IPS DF 6.9 (cell line): ENCODE results near the gene TIMP2.
"Not testable (repeated sequence)": the region's sequence is repeated elsewhere in the genome, so short reads cannot be mapped to it uniquely, and the experiment has no call there.

Source experiments
- DNase-seq: peaks from one replicate; pipeline ENCODE4 v3.0.0-alpha.2; 2013; ENCODE audit warnings: low read depth, low spot score
- H3K27ac ChIP-seq: one replicate; pipeline ENCODE4 v1.5.1; 2013; ENCODE audit warnings: low read length, control low read depth
- H3K27me3 ChIP-seq: 2 replicates; pipeline ENCODE4 v1.6.1; 2013; ENCODE audit warnings: mild to moderate bottlenecking, low read length; ENCODE audit not compliant: control insufficient read depth, insufficient read depth
- H3K36me3 ChIP-seq: 2 replicates; pipeline ENCODE4 v1.6.1; 2013; ENCODE audit warnings: low read length; ENCODE audit not compliant: control insufficient read depth, insufficient read depth
- H3K4me1 ChIP-seq: 2 replicates; pipeline ENCODE4 v1.6.1; 2013; ENCODE audit warnings: low read length; ENCODE audit not compliant: control insufficient read depth, insufficient read depth
- H3K4me3 ChIP-seq: 2 replicates; pipeline ENCODE4 v1.5.1; 2013; ENCODE audit warnings: mild to moderate bottlenecking, low read length
- H3K9me3 ChIP-seq: 2 replicates; pipeline ENCODE4 v1.6.1; 2013; ENCODE audit warnings: low read length, inconsistent platforms; ENCODE audit not compliant: control insufficient read depth, insufficient read depth
- WGBS: extraction: QIAGEN DNeasy Blood & Tissue Kit; methylation state at CpG from one replicate; pipeline ENCODE4 v1.1.7; 2013; ENCODE audit warnings: mixed read lengths, missing lambda C conversion rate; ENCODE audit not compliant: insufficient read length, insufficient coverage; 5-methylcytosine and 5-hydroxymethylcytosine counted together

Gene TIMP2

DNA sequence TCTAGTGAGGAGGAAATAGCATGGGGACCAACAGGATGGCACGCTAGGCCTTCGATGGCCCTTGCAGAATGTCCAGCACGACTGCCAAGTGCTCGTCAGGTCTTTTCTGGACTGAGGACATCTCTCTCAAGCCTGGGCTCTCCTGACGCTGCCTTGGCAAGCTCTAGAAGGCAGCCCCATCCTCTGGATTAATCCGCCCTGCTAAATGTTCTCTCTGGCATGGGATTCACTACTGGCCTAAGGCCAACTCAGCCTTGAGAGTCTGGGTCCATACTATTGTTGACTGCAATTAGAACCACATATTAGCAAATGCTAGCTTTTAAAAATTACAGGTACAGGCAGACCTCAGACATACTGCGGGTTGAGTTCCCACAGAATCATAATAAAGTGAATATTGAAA lies 19.6 kb downstream of the TIMP2 start:
- H3K36me3 ChIP-seq: peaks cover 3% of the 10 kb centered on the region; the same call in 1 of the 2 replicates
- no peaks in the 10 kb centered on the region for H3K27me3 ChIP-seq
- no peak for DNase-seq
- H3K27ac ChIP-seq: no peak overlapping the region
- WGBS: no CpG with 5 or more reads among the region's 7 CpGs
- peaks cover 2% of the 10 kb centered on the region for H3K4me1 ChIP-seq
- no peak overlapping the region for H3K4me3 ChIP-seq
- H3K9me3 ChIP-seq: no peaks in the 10 kb centered on the region

GRCh38 chr17:78905116-78905515 lies 20.1 kb downstream of the TIMP2 start:
- Histone ChIP-seq H3K27me3 (no peaks in the 10 kb centered on the region), H3K36me3 (peaks cover 3% of the 10 kb centered on the region; the same call in 1 of the 2 replicates), H3K4me3 (no peak overlapping the region), H3K4me1 (peaks cover 2% of the 10 kb centered on the region), H3K27ac (no peak overlapping the region), H3K9me3 (no peaks in the 10 kb centered on the region)
- no peak for DNase-seq
- no CpG with 5 or more reads among the region's 6 CpGs for WGBS

GRCh38 chr17:78904371-78904770 lies 20.8 kb downstream of the TIMP2 start:
- no peak overlapping the region for H3K27ac ChIP-seq
- H3K36me3 ChIP-seq: peaks cover 3% of the 10 kb centered on the region; the same call in 1 of the 2 replicates
- no peak overlapping the region for H3K4me3 ChIP-seq
- no peaks in the 10 kb centered on the region for H3K27me3 ChIP-seq
- H3K9me3 ChIP-seq: no peaks in the 10 kb centered on the region
- no peak for DNase-seq
- WGBS: no CpG with 5 or more reads among the region's 9 CpGs
- H3K4me1 ChIP-seq: peaks cover 4% of the 10 kb centered on the region

DNA sequence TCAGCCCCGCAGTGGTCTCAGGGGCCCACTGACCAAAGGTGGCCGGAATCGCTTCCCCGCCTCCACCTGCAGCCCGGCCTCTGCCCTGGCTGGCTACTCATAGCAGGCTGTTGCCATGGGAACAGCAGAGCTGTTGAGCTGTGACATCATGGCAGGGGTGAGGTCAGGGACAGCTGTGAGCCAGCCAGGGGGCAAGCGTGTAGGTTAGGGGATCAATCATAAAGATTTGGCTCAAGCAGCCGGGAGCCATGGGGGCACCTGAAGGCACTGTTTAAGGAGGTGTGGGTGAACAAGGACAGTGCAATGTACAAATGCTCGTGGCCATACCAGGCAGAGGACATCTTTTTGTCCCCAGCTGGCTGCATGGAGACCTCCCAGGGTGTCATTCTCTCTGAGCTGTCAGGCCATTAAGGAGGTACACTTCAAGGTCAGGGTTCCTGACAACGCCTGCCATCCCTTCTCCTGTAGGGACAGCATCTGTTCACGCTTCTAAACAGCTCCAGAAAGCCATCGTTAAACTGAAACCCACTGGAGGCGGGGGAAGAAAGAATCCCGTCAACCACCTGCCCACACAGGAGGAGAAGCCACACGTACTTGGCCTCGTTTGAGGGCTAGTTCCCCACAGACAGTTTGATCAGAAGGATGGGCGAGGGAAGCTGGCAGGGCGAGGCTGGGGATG lies 21.9 kb downstream of the TIMP2 start, which contains the start of gene CEP295NL:
Gene CEP295NL (minus strand): TSS at position 101 of the 679 bp plus-strand sequence. CDS start 1,373 bp downstream, outside the sequence.
- WGBS: no CpG with 5 or more reads among the region's 17 CpGs

DNA sequence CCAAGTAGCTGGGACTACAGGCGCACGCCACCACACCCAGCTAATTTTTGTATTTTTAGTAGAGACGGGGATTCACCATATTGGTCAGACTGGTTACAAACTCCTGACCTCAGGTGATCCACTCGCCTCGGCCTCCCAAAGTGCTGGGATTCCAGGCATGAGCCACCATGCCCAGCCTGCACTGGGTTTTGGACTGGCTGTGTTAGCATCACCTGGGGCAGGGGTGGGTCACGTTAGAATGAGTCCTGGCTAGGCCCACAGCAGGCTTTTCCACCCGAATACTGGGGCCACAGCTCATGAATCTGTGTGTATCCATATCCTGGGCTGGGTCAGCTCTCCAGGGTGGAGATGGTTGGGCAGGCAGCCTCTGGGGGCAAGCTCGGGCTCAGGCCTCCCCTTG lies 23.0 kb downstream of the TIMP2 start:
- not testable (repeated sequence) for H3K27me3 ChIP-seq, H3K27ac ChIP-seq, H3K9me3 ChIP-seq, H3K4me1 ChIP-seq, H3K4me3 ChIP-seq, DNase-seq, H3K36me3 ChIP-seq
- no CpG with 5 or more reads among the region's 8 CpGs for WGBS

More for the DNA sequence above, 21.9 kb downstream of the TIMP2 start, which contains the start of gene CEP295NL:
- H3K4me1 ChIP-seq: peaks cover 7% of the 10 kb centered on the region
- no peak for DNase-seq
- no peaks in the 10 kb centered on the region for H3K9me3 ChIP-seq
- no peak within 1 kb of the TSS for H3K4me3 ChIP-seq
- peaks cover 3% of the 10 kb centered on the region; the same call in 1 of the 2 replicates for H3K36me3 ChIP-seq
- no peak within 1 kb of the TSS for H3K27ac ChIP-seq
- no peaks in the 10 kb centered on the region for H3K27me3 ChIP-seq

- Histone ChIP-seq H3K36me3 (peaks cover 3% of the 10 kb centered on the region; the same call in 1 of the 2 replicates), H3K4me1 (peaks cover 7% of the 10 kb centered on the region), H3K27ac (no peak overlapping the region), H3K4me3 (no peak overlapping the region), H3K9me3 (no peaks in the 10 kb centered on the region), H3K27me3 (no peaks in the 10 kb centered on the region)
- WGBS: no CpG with 5 or more reads among the region's 10 CpGs
- no peak for DNase-seq
Measured at GRCh38 chr17:78901806-78902205, 23.4 kb downstream of the TIMP2 start.

GRCh38 chr17:78900816-78901215 lies 24.4 kb downstream of the TIMP2 start:
- no peak for DNase-seq
- H3K36me3 ChIP-seq: peaks cover 3% of the 10 kb centered on the region; the same call in 1 of the 2 replicates
- no peak overlapping the region for H3K27ac ChIP-seq
- no peaks in the 10 kb centered on the region for H3K9me3 ChIP-seq
- no peak overlapping the region for H3K4me3 ChIP-seq
- H3K4me1 ChIP-seq: peaks cover 7% of the 10 kb centered on the region
- no CpG with 5 or more reads among the region's 29 CpGs for WGBS
- H3K27me3 ChIP-seq: no peaks in the 10 kb centered on the region

DNA sequence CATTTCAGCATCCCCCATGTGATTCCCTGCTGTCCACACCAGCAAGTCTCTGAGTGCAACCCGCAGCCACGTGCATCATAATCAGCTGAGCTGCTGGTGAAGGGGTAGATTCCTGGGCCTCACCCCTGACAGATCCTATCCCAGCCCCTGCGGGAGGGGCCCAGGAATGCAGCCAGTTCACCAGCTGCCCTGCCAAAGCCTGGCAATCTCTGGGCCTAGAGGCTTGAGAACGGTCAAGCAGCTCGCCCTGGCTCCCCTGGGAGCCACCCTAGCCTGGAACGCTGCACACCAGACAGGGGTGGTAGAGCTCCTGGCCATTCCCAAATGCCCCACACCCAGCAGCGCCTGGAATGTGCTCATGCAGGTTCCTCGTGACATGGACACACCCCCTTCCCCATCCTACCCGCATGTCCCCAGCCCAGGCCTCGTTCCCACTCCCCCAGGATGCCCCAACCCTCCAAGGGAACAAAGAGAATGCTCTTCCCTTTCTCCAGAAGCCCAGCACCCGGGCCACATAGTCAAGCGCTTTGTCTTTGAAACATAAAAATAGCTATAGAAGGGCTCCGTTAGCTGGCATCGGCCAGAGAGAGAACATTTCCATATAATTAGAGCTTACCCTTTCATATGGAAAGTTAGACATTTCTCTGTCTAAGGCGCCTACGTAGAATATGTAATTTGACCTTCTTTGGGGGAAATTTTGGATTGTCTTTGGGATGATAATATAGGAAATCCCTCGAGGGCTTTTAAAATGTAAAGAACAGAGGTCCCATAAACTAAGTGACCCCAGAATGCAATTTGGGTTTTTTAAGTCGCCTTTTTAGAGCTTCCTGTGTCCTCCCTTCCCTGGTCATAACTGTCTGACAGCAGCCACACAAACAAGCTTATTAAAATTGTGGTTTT lies 25.6 kb downstream of the TIMP2 start:
- Histone ChIP-seq H3K36me3 (peaks cover 3% of the 10 kb centered on the region; the same call in 1 of the 2 replicates), H3K9me3 (no peaks in the 10 kb centered on the region), H3K27me3 (no peaks in the 10 kb centered on the region), H3K4me3 (no peak overlapping the region), H3K27ac (no peak overlapping the region), H3K4me1 (peaks cover 7% of the 10 kb centered on the region)
- no CpG with 5 or more reads among the region's 18 CpGs for WGBS
- DNase-seq: no peak

- DNase-seq: no peak
- no CpG with 5 or more reads among the region's 13 CpGs for WGBS
- H3K9me3 ChIP-seq: no peaks in the 10 kb centered on the region
- H3K4me3 ChIP-seq: no peak overlapping the region
- H3K36me3 ChIP-seq: peaks cover 3% of the 10 kb centered on the region; the same call in 1 of the 2 replicates
- no peak overlapping the region for H3K27ac ChIP-seq
- no peaks in the 10 kb centered on the region for H3K27me3 ChIP-seq
- H3K4me1 ChIP-seq: peaks cover 7% of the 10 kb centered on the region
Measured at GRCh38 chr17:78898947-78899346, 26.2 kb downstream of the TIMP2 start.

DNA sequence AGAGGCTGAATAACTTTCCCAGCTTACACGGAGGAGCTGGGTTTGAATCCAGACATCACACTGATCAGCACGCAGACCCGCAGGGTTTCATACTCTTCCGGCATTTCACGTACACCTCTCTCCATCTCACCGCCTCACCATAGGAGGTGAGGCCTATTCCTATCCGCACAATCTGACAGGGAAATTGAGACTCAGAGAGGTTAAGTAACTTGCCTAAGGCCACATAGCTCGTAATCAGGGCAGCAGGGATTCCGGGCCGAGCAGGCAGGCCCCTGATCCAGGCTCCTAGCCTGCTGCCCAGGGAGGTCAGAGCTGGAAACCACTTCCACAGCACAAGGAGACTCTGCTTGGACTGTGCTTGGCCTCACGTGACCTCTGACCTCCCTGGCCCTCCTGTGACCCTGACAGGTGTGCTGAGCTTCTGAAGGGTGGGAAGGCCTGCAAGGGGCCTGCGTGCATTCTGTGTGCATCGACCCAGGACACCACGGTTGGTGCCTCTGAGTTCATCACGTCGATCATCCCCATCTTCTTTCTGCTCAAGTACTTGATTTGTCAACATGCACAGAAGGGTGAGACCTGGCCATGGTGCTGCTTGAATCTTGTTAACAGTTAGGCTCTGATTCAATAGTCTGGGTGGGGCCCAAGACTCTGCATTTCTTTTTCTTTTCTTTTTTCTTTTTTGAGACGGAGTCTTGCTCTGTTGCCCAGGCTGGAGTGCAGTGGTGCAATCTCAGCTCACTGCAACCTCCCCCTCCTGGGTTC lies 26.9 kb downstream of the TIMP2 start:
- Histone ChIP-seq H3K9me3 (no peaks in the 10 kb centered on the region), H3K27ac (no peak overlapping the region), H3K4me3 (no peak overlapping the region), H3K36me3 (peaks cover 5% of the 10 kb centered on the region; the same call in 1 of the 2 replicates), H3K27me3 (no peaks in the 10 kb centered on the region), H3K4me1 (peaks cover 7% of the 10 kb centered on the region)
- no CpG with 5 or more reads among the region's 17 CpGs for WGBS
- DNase-seq: no peak
